Stimulated activated CD8-positive, alpha-beta memory T cell treated with anti-CD3 and anti-CD28 coated beads, Interleukin-15, amount 100 ng/mL, for 4 hours (primary cell): ENCODE measurements around the gene HHIPL1.

ENCODE experiments used
- DNase-seq, 2 donors: peaks; one replicate each; pipeline ENCODE4 v3.0.0-alpha.2; 2020; ENCODE audit warnings: low read depth in 2 of 2

Gene HHIPL1

GRCh38 chr14:99675382-99675835 lies 30.5 kb downstream of the HHIPL1 start:
- no peak for DNase-seq

GRCh38 chr14:99675951-99676350 lies 31.0 kb downstream of the HHIPL1 start:
- DNase-seq = no peak

GRCh38 chr14:99676657-99677056 lies 31.7 kb downstream of the HHIPL1 start:
- DNase-seq = no peak

GRCh38 chr14:99677231-99678140 lies 32.6 kb downstream of the HHIPL1 start:
- no peak for DNase-seq

- no peak for DNase-seq
Measured at GRCh38 chr14:99678198-99678597, 33.3 kb downstream of the HHIPL1 start.

GRCh38 chr14:99679111-99679510 lies 34.2 kb downstream of the HHIPL1 start:
- no peak for DNase-seq

- no peak for DNase-seq
Measured at GRCh38 chr14:99679543-99679942, 34.6 kb downstream of the HHIPL1 start.

GRCh38 chr14:99679996-99680395 lies 35.1 kb downstream of the HHIPL1 start:
- DNase-seq = no peak

GRCh38 chr14:99681101-99681831 lies 36.3 kb downstream of the HHIPL1 start:
- DNase-seq = no peak

GRCh38 chr14:99681832-99682148 lies 36.9 kb downstream of the HHIPL1 start:
- no peak for DNase-seq

- peak; percentile 54 to 60 for DNase-seq
Measured at GRCh38 chr14:99682809-99683618, 38.1 kb downstream of the HHIPL1 start.

GRCh38 chr14:99683619-99684409 lies 38.9 kb downstream of the HHIPL1 start, which contains the start of gene CYP46A1:
Gene CYP46A1 (plus strand): TSS chr14:99684298. CDS start chr14:99684418, 120 bp downstream.
- DNase-seq = peak; percentile 98 to 99

- DNase-seq = no peak
Measured at GRCh38 chr14:99684410-99684934, 39.5 kb downstream of the HHIPL1 start.

- DNase-seq = no peak
Measured at GRCh38 chr14:99685151-99685591, 40.2 kb downstream of the HHIPL1 start.

- DNase-seq = no peak
Measured at GRCh38 chr14:99685596-99685995, 40.7 kb downstream of the HHIPL1 start.

GRCh38 chr14:99686557-99687283 lies 41.8 kb downstream of the HHIPL1 start:
- DNase-seq = no peak

GRCh38 chr14:99687284-99688209 lies 42.6 kb downstream of the HHIPL1 start:
- DNase-seq = no peak

GRCh38 chr14:99688210-99688581 lies 43.3 kb downstream of the HHIPL1 start:
- no peak for DNase-seq

GRCh38 chr14:99688629-99689028 lies 43.7 kb downstream of the HHIPL1 start:
- no peak for DNase-seq
